Measurements from ENCODE around the gene ZNF487. TPM values are rescaled to one million over a fixed set of nuclear protein-coding genes. Genes with fewer than 3 reads are reported as not detected.

ZNF487 gene
- total and polyA plus RNA-seq, 2 donors (not counting 1 experiment from before 2014, with no cell fraction given): 9.8 to 14.8 TPM

DNA sequence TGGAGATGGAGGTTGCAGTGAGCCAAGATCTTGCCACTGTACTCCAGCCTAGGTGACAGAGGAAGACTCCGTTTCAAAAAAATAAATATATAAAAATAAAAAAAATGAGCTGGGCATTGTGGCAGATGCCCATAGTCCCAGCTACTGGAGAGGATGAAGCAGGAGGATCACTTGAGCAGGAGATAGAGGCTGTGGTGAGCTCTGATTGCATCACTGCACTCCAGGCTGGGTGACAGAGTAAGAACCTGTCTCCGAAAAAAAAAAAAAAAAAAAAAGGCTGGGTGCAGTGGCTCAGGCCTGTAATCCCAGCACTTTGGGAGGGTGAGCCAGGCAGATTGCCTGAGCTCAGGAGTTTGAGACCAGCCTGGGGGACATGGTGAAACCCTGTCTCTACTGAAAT lies 11.8 kb downstream of the ZNF487 start:
- Histone ChIP-seq H2AFZ (ENCODE audit: insufficient read depth, low read depth, low read length, poor library complexity, severe bottlenecking) (no peak overlapping the region), H4K20me1 (ENCODE audit: control insufficient read depth, insufficient read depth, low read length, poor library complexity, severe bottlenecking) (no peaks in the 10 kb centered on the region), H3K9me3 (ENCODE audit: control extremely low read depth in 1 of 3, control insufficient read depth in 2 of 3, insufficient read depth in 1 of 3, low read length in 2 of 3) (peaks cover 0 to 16% (median 0%) of the 10 kb centered on the region in 3 donors), H3K9ac (ENCODE audit: low read length) (no peak overlapping the region), H3K27ac (ENCODE audit: low read length in 2 of 2) (no peak overlapping the region), H3K4me2 (replicated peaks; ENCODE audit: low read depth, low read length, poor library complexity, severe bottlenecking) (no peak overlapping the region), H3K79me2 (ENCODE audit: control insufficient read depth, insufficient read depth, low read length) (peaks cover 41% of the 10 kb centered on the region), H3K27me3 (replicated peaks in 1 of 4; ENCODE audit: control extremely low read depth in 1 of 4, control insufficient read depth in 3 of 4, insufficient read depth in 4 of 4, low read length in 3 of 4) (no peaks in the 10 kb centered on the region), H3K4me1 (ENCODE audit: control insufficient read depth in 2 of 2, insufficient read depth in 2 of 2, low read length in 2 of 2) (peaks cover 25 to 42% of the 10 kb centered on the region in 2 donors), H3K4me3 (ENCODE audit: control extremely low read depth in 1 of 5, extremely low read depth in 1 of 5, insufficient read depth in 1 of 5, low read depth in 2 of 5, low read length in 4 of 5) (no peak overlapping the region), H3K36me3 (replicated peaks in 1 of 2; ENCODE audit: control extremely low read depth in 1 of 2, control insufficient read depth in 1 of 2, extremely low read depth in 1 of 2, insufficient read depth in 2 of 2, low read length in 1 of 2) (no peaks in the 10 kb centered on the region)
- H3K4me1 Mint-ChIP-seq: peaks cover 25% of the 10 kb centered on the region
- WGBS (ENCODE audit: insufficient coverage): 50% methylated on average over 1 of the region's 2 CpGs
- ChIA-PET POLR2A (interaction anchor here (0.6 to 1.6 kb wide), 2 partner anchors 11 to 889 kb away, joined by 6 to 9 read pairs; partner anchors contain the start of gene ZNF487), CTCF (interaction anchor here (0.7 to 1.3 kb wide), 3 partner anchors 11 to 28 kb away, joined by 4 to 5 read pairs (median 5); no protein-coding TSS in a partner anchor)
- H3K9me3 Mint-ChIP-seq (ENCODE audit: insufficient read depth): no peaks in the 10 kb centered on the region
- H3K4me3 Mint-ChIP-seq: no peak overlapping the region
- H3K27ac Mint-ChIP-seq: no peak overlapping the region
- intact Hi-C loops (cut with micrococcal nuclease): no loop called here
- ATAC-seq (ENCODE audit: low read depth) (no peak), DNase-seq (no peak)
- no peak for TF ChIP-seq CTCF (IDR thresholded peaks at IDR 0.05)
- TF ChIP-seq EZH2 (IDR thresholded peaks at IDR 0.05; ENCODE audit: borderline replicate concordance, insufficient read depth, low read depth, low read length, poor library complexity, severe bottlenecking): no peak
- H3K27me3 Mint-ChIP-seq: no peaks in the 10 kb centered on the region

- peak overlapping the region; percentile 80 for H3K4me2 ChIP-seq (replicated peaks; ENCODE audit: low read depth, low read length, poor library complexity, severe bottlenecking)
- no peaks in the 10 kb centered on the region for H3K36me3 ChIP-seq (replicated peaks in 1 of 2; ENCODE audit: control extremely low read depth in 1 of 2, control insufficient read depth in 1 of 2, extremely low read depth in 1 of 2, insufficient read depth in 2 of 2, low read length in 1 of 2)
- POLR2A ChIA-PET: interaction anchor here (0.8 to 2.5 kb wide), 9 partner anchors 12 to 57 kb away, joined by 3 to 28 read pairs (median 4); partner anchors contain the start of genes HNRNPF and ZNF487
- intact Hi-C loops (cut with micrococcal nuclease): loop anchor here (1.0 to 5.0 kb wide), 3 partner anchors 15 to 196 kb away; partner anchors contain the start of genes ZNF239, ZNF32 and ZNF487
- no peak overlapping the region for H2AFZ ChIP-seq (ENCODE audit: insufficient read depth, low read depth, low read length, poor library complexity, severe bottlenecking)
- no peak for TF ChIP-seq CTCF (IDR thresholded peaks at IDR 0.05)
- TF ChIP-seq EZH2 (IDR thresholded peaks at IDR 0.05; ENCODE audit: borderline replicate concordance, insufficient read depth, low read depth, low read length, poor library complexity, severe bottlenecking): no peak
- H3K79me2 ChIP-seq (ENCODE audit: control insufficient read depth, insufficient read depth, low read length): peaks cover 31% of the 10 kb centered on the region
- Mint-ChIP-seq H3K27me3 (no peaks in the 10 kb centered on the region), H3K9me3 (ENCODE audit: insufficient read depth) (no peaks in the 10 kb centered on the region), H3K27ac (peak overlapping the region; percentile 98), H3K4me1 (peaks cover 44% of the 10 kb centered on the region), H3K4me3 (peak overlapping the region; percentile 83)
- CTCF ChIA-PET: interaction anchor here (0.8 to 2.5 kb wide), 6 partner anchors 10 to 104 kb away, joined by 3 to 9 read pairs (median 4); partner anchors contain the start of genes HNRNPF and ZNF487
- H3K9me3 ChIP-seq (ENCODE audit: control extremely low read depth in 1 of 3, control insufficient read depth in 2 of 3, insufficient read depth in 1 of 3, low read length in 2 of 3): no peaks in the 10 kb centered on the region
- no peak for DNase-seq
- no peaks in the 10 kb centered on the region for H4K20me1 ChIP-seq (ENCODE audit: control insufficient read depth, insufficient read depth, low read length, poor library complexity, severe bottlenecking)
- peak overlapping the region; percentile 85 to 90 for H3K27ac ChIP-seq (ENCODE audit: low read length in 2 of 2)
- ATAC-seq (ENCODE audit: low read depth): no peak
- peak overlapping the region; percentile 33 for H3K9ac ChIP-seq (ENCODE audit: low read length)
- 2% methylated on average over 3 of the region's 4 CpGs for WGBS (ENCODE audit: insufficient coverage)
- no peaks in the 10 kb centered on the region for H3K27me3 ChIP-seq (replicated peaks in 1 of 4; ENCODE audit: control extremely low read depth in 1 of 4, control insufficient read depth in 3 of 4, insufficient read depth in 4 of 4, low read length in 3 of 4)
- peak overlapping the region in 3 of 5 experiments; percentile 1 to 43 (median 2) for H3K4me3 ChIP-seq (ENCODE audit: control extremely low read depth in 1 of 5, extremely low read depth in 1 of 5, insufficient read depth in 1 of 5, low read depth in 2 of 5, low read length in 4 of 5)
- peaks cover 47 to 71% of the 10 kb centered on the region in 2 donors for H3K4me1 ChIP-seq (ENCODE audit: control insufficient read depth in 2 of 2, insufficient read depth in 2 of 2, low read length in 2 of 2)
Observed at GRCh38 chr10:43452356-43452914, 15.5 kb downstream of the ZNF487 start.

Data from B cell (primary cell).